Measurements from ENCODE around the gene NOD2.

The NOD2 gene

DNA sequence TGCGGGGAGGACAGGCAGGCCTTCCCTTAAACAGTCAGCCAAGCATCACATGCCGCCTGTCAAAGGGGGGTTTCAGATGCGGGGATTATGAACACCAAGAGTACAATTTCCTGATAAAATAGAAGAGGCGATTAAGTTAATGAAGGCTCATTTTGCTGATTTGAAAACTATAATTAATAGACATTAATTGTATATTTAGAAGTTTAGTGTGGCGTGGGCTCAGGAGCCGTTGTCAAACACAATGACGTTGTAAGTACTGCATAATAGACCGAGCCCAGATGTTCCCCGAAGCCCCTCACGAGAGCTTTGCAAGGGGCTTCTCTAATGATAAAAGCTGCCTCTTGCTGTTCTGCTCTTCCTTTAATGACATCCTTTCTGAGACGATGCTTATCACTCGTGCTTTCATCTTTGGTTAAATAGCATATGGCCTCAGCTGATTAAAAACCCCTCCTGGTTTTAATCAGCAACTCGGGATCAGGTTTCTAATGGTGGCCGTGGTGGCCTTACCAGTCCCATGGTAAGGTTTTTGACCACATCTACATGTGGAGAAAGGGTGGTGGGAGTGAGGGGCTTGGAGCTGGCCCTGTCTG lies 40.5 kb upstream of the NOD2 start:
- in situ Hi-C loops (cut with MboI; ENCODE audit: low sequenced_read_pairs, unreplicated experiment) = no loop called here
- DNase-seq (ENCODE audit: low spot score) = no peak
- TF ChIP-seq, protein P1, sequence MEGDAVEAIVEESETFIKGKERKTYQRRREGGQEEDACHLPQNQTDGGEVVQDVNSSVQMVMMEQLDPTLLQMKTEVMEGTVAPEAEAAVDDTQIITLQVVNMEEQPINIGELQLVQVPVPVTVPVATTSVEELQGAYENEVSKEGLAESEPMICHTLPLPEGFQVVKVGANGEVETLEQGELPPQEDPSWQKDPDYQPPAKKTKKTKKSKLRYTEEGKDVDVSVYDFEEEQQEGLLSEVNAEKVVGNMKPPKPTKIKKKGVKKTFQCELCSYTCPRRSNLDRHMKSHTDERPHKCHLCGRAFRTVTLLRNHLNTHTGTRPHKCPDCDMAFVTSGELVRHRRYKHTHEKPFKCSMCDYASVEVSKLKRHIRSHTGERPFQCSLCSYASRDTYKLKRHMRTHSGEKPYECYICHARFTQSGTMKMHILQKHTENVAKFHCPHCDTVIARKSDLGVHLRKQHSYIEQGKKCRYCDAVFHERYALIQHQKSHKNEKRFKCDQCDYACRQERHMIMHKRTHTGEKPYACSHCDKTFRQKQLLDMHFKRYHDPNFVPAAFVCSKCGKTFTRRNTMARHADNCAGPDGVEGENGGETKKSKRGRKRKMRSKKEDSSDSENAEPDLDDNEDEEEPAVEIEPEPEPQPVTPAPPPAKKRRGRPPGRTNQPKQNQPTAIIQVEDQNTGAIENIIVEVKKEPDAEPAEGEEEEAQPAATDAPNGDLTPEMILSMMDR (IDR thresholded peaks at IDR 0.05; ENCODE audit: borderline replicate concordance, control extremely low read depth, extremely low read depth, insufficient read depth, missing control alignments) = no peak

DNA sequence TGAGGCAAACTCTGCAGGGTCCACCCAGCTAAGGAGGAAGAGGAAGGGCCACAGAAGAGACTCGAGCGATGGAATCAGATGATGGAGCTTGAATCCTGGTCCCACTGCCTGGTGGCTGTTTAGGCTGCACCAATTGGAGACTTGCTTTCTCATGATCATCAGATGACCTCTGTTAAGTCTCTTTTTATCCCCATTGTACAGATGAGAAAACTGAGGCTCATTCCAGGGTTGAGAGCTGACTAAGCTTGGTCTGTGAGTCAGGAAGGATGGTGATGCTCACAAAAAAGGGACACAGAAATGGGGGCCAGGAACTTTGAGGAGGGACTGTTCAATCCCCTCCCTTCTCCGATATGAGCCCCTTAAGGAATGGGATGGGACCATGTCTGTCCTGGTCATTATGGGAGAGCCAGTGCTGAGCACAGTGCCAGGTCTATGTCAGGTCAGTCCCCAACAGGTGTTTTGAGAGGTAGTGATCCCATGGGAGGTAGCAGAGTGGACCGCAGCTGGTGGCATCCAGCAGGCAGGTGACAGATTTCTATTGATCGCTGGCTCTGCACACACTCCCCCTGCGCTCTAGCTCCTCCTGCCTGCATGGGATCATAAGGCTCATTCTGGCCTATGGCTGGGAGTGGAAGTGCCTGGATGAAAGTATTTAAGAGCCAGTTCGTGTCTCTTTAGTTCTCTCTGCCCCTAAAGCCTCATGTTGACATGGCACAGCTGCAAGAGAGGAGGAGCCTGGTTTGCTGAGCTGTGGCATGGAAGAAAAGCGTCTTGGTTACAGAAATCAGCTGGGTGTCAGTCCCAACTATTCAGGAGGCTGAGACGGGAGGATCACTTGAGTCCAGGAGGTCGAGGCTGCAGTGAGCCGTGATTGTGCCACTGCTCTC lies 39.5 kb upstream of the NOD2 start:
- DNase-seq (ENCODE audit: low spot score) = no peak
- in situ Hi-C loops (cut with MboI; ENCODE audit: low sequenced_read_pairs, unreplicated experiment) = no loop called here
- TF ChIP-seq, protein P1 (IDR thresholded peaks at IDR 0.05; ENCODE audit: borderline replicate concordance, control extremely low read depth, extremely low read depth, insufficient read depth, missing control alignments) = no peak

DNA sequence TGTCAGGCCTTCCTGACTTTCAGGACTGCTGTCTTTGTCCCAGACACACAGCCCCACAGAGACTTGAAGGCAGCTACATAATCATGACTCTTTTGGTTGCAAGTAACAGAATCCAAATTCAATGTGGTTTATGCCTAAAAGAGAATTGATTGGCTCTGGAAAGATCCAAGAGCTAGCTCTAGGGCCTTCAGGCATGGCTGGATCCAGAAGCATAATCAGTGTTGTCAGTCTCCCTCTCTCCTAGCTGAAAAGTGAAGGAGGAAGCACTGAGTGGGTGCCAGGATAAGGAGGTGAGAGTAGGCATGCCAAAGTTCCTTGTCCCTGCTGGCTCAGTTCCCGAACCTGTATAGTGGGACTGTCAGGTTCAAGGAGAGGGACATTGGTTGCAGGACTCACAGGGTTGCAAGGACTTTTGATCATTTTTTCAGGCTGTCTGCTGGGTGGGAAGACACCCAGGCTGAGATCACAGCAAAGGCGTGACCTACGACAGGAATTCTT lies 37.8 kb upstream of the NOD2 start:
- TF ChIP-seq, protein P1 (IDR thresholded peaks at IDR 0.05; ENCODE audit: borderline replicate concordance, control extremely low read depth, extremely low read depth, insufficient read depth, missing control alignments) = no peak
- no peak for DNase-seq (ENCODE audit: low spot score)
- in situ Hi-C loops (cut with MboI; ENCODE audit: low sequenced_read_pairs, unreplicated experiment) = no loop called here

DNA sequence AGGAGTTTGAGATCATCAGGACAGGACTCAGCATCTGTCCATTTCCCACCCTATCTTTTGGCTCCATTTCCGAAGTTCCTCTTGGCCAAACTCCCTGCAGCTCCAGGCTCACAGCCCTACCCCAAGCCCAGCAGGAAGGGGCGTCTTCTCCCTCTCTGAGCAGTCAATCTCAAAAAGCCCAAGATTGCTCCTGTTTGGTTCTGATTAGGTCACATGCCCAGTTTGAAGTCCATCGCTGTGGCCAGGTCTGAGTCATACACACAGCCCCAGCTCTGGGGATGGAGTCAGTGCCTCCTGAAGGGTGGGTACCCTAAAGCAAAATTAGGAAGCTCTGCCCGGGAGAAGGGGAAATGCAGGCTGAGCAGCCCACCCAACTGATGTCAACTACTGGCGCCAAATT lies 36.2 kb upstream of the NOD2 start:
- no peak for DNase-seq (ENCODE audit: low spot score)
- TF ChIP-seq, protein P1 (IDR thresholded peaks at IDR 0.05; ENCODE audit: borderline replicate concordance, control extremely low read depth, extremely low read depth, insufficient read depth, missing control alignments) = no peak
- in situ Hi-C loops (cut with MboI; ENCODE audit: low sequenced_read_pairs, unreplicated experiment) = no loop called here

DNA sequence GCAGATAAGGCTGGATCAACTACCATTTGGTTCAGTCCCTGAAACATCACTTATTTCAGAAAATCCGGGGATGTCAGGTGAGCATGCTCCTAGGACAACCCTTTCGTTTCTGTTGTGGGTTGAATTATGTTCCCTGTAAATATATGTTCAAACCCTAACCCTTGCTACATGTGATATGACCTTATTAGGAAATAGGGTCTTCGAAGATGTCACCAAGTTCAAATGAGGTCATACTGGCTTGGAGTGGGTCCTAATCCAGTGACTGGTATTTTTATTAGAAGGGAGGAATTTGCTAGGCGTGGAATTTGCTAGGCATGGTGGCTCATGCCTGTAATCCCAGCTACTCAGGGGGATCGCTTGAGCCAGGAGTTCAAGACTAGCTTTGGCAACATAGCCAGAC lies 33.6 kb upstream of the NOD2 start:
- TF ChIP-seq, protein P1 (IDR thresholded peaks at IDR 0.05; ENCODE audit: borderline replicate concordance, control extremely low read depth, extremely low read depth, insufficient read depth, missing control alignments) = no peak
- DNase-seq (ENCODE audit: low spot score) = no peak
- in situ Hi-C loops (cut with MboI; ENCODE audit: low sequenced_read_pairs, unreplicated experiment) = no loop called here

DNA sequence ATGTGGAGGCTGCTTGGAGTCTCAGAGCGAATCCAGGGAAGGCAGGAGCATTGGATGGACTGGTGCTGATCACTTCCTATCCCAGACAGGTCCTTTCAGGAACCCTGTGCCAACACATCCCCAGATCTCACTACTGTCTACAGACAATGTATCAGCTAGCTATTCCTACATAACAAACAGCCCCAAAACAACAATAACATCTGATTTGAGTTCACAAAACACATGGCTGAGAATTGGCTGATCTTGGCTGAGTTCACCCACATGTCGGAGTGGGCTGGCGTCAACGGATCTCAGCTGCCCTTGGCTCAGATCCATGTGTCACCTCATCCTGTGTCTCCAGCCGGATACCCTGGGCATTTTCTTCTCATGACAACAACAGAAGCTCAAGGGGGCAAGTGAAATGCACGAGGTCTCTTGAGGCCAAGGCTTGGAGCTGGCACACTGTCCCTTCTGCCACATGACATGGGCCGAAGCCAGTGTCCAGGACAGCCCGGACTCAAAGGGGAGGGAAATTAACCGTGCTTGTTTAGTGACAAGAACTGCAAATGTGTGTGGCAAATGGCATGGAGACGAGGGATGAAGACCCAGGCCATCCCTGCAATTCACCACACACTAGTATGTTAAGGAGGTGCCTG lies 31.0 kb upstream of the NOD2 start:
- no peak for DNase-seq (ENCODE audit: low spot score)
- TF ChIP-seq, protein P1 (IDR thresholded peaks at IDR 0.05; ENCODE audit: borderline replicate concordance, control extremely low read depth, extremely low read depth, insufficient read depth, missing control alignments) = no peak
- in situ Hi-C loops (cut with MboI; ENCODE audit: low sequenced_read_pairs, unreplicated experiment) = no loop called here

Data from GM13976 (cell line).